A673 (cell line): Measurements from ENCODE around the gene ADK. TPM values are rescaled to one million over a fixed set of nuclear protein-coding genes. Genes with fewer than 3 reads are reported as not detected.

Experiments used
- BruUV-seq: library from RNA; stranded (reverse); fragments of 400-500 nt; replicated peaks from 2 replicates; lab custom pipeline; 2021; lab: Mats Ljungman, UMichigan
- CTCF ChIA-PET: fragments of 300-600 bp; sonication (Branson Sonifier 250); formaldehyde crosslinking; loops from one replicate; lab custom pipeline; 2022; ENCODE audit warnings: antibody characterized with exemption; lab: Charles Lee
- POLR2A ChIA-PET: fragments of 300-600 bp; sonication (Branson Sonifier 250); formaldehyde crosslinking; loops from one replicate; lab custom pipeline; 2022; ENCODE audit warnings: antibody characterized with exemption; ENCODE audit not compliant: low non-redundant PET; lab: Charles Lee
- DNase-seq: peaks from one replicate; pipeline ENCODE4 v3.0.0-alpha.2; 2015; ENCODE audit warnings: low spot score
- H3K27ac ChIP-seq: fragments of 200-600 bp; sonication (generic); 2 replicates; pipeline ENCODE4 v1.5.1; 2016; ENCODE audit warnings: mixed run types, low read depth, mild to moderate bottlenecking, mixed read lengths, antibody characterized with exemption, low read length; ENCODE audit not compliant: poor library complexity, severe bottlenecking
- H3K27me3 ChIP-seq: fragments of 200-600 bp; sonication (generic); replicated peaks from 2 replicates; pipeline ENCODE4 v1.6.1; 2017; ENCODE audit warnings: mixed run types, low read depth, mild to moderate bottlenecking, mixed read lengths, antibody characterized with exemption, low read length; ENCODE audit not compliant: insufficient read depth, poor library complexity
- H3K36me3 ChIP-seq: fragments of 200-600 bp; sonication (generic); 2 replicates; pipeline ENCODE4 v1.6.1; 2016; ENCODE audit warnings: mixed run types, mild to moderate bottlenecking, mixed read lengths, antibody characterized with exemption, low read length; ENCODE audit not compliant: insufficient read depth, poor library complexity, severe bottlenecking
- H3K4me1 ChIP-seq: fragments of 200-600 bp; sonication (generic); 2 replicates; pipeline ENCODE4 v1.6.1; 2017; ENCODE audit warnings: mixed run types, mild to moderate bottlenecking, mixed read lengths, antibody characterized with exemption, low read length; ENCODE audit not compliant: insufficient read depth, poor library complexity, severe bottlenecking
- H3K4me3 ChIP-seq: fragments of 200-600 bp; sonication (generic); 2 replicates; pipeline ENCODE4 v1.5.1; 2016; ENCODE audit warnings: low read depth, mixed run types, mild to moderate bottlenecking, mixed read lengths, low read length; ENCODE audit not compliant: poor library complexity, severe bottlenecking
- H3K9me3 ChIP-seq: fragments of 200-600 bp; sonication (generic); 2 replicates; pipeline ENCODE4 v1.6.1; 2016; ENCODE audit warnings: mixed run types, low read depth, mild to moderate bottlenecking, mixed read lengths, antibody characterized with exemption, low read length; ENCODE audit not compliant: poor library complexity, severe bottlenecking
- CTCF ChIP-seq: fragments of 300-800, 200-600 bp; sonication (generic); conservative IDR thresholded peaks from 2 replicates; pipeline ENCODE4 v1.5.1; 2017; ENCODE audit warnings: low read depth, mild to moderate bottlenecking, antibody characterized with exemption, low read length, moderate library complexity, mixed read lengths
- EZH2 ChIP-seq: fragments of 200-600 bp; sonication (generic); IDR thresholded peaks from 2 replicates; pipeline ENCODE4 v1.6.1; 2017; ENCODE audit warnings: borderline replicate concordance, low read depth, mild to moderate bottlenecking, mixed read lengths, antibody characterized with exemption, low read length; ENCODE audit not compliant: poor library complexity, severe bottlenecking
- intact Hi-C: fragments of 100-400 bp; cut with micrococcal nuclease; formaldehyde crosslinking; loops from one replicate; pipeline ENCODE4 v1.10.0; 2022; ENCODE audit not compliant: unreplicated experiment
- total RNA-seq: library from RNA; stranded (reverse); gene quantifications from 2 replicates; pipeline ENCODE4 v1.2.3, GENCODE V29; 2021

ADK gene
- total RNA-seq, 1 experiment from 2014 or later = 49.0 TPM

- Histone ChIP-seq H3K4me1 (no peaks in the 10 kb centered on the region), H3K36me3 (no peaks in the 10 kb centered on the region), H3K9me3 (no peaks in the 10 kb centered on the region), H3K4me3 (no peak overlapping the region), H3K27me3 (no peaks in the 10 kb centered on the region), H3K27ac (no peak overlapping the region)
- CTCF ChIA-PET = no interaction called here
- no TSS peak for BruUV-seq
- no peak for TF ChIP-seq CTCF
- no peak for TF ChIP-seq EZH2
- no peak for DNase-seq
- intact Hi-C loops = no loop called here
- POLR2A ChIA-PET = no interaction called here
Observed at GRCh38 chr10:74548676-74549075, 397.7 kb downstream of the ADK start.

- Histone ChIP-seq H3K36me3 (no peaks in the 10 kb centered on the region), H3K9me3 (no peaks in the 10 kb centered on the region), H3K27me3 (no peaks in the 10 kb centered on the region), H3K27ac (no peak overlapping the region), H3K4me1 (no peaks in the 10 kb centered on the region), H3K4me3 (no peak overlapping the region)
- intact Hi-C loops = no loop called here
- CTCF ChIA-PET = no interaction called here
- no TSS peak for BruUV-seq
- DNase-seq = no peak
- POLR2A ChIA-PET = no interaction called here
- TF ChIP-seq CTCF = no peak
Observed at GRCh38 chr10:74556072-74556705, 405.2 kb downstream of the ADK start.

- TF ChIP-seq CTCF (no peak), EZH2 (no peak)
- Histone ChIP-seq H3K4me3 (no peak overlapping the region), H3K36me3 (no peaks in the 10 kb centered on the region), H3K9me3 (no peaks in the 10 kb centered on the region), H3K4me1 (no peaks in the 10 kb centered on the region), H3K27me3 (no peaks in the 10 kb centered on the region), H3K27ac (no peak overlapping the region)
- no TSS peak for BruUV-seq
- POLR2A ChIA-PET = no interaction called here
- intact Hi-C loops = no loop called here
- no peak for DNase-seq
- CTCF ChIA-PET = no interaction called here
Observed at GRCh38 chr10:74557098-74557497, 406.1 kb downstream of the ADK start.
